A673 (cell line): Measurements from ENCODE around the gene ABCA13.

Source experiments
- EZH2 ChIP-seq: fragments of 200-600 bp; sonication (generic); IDR thresholded peaks from 2 replicates; pipeline ENCODE4 v1.6.1; 2017; ENCODE audit warnings: borderline replicate concordance, low read depth, mild to moderate bottlenecking, mixed read lengths, antibody characterized with exemption, low read length; ENCODE audit not compliant: poor library complexity, severe bottlenecking
- TF ChIP-seq, protein P1 (sequence below): fragments of 300-800, 200-600 bp; sonication (generic); conservative IDR thresholded peaks from 2 replicates; pipeline ENCODE4 v1.5.1; 2017; ENCODE audit warnings: low read depth, mild to moderate bottlenecking, antibody characterized with exemption, low read length, moderate library complexity, mixed read lengths

GRCh38 chr7:48506569-48506968, 335.3 kb downstream of the ABCA13 start:
- TF ChIP-seq, protein P1, sequence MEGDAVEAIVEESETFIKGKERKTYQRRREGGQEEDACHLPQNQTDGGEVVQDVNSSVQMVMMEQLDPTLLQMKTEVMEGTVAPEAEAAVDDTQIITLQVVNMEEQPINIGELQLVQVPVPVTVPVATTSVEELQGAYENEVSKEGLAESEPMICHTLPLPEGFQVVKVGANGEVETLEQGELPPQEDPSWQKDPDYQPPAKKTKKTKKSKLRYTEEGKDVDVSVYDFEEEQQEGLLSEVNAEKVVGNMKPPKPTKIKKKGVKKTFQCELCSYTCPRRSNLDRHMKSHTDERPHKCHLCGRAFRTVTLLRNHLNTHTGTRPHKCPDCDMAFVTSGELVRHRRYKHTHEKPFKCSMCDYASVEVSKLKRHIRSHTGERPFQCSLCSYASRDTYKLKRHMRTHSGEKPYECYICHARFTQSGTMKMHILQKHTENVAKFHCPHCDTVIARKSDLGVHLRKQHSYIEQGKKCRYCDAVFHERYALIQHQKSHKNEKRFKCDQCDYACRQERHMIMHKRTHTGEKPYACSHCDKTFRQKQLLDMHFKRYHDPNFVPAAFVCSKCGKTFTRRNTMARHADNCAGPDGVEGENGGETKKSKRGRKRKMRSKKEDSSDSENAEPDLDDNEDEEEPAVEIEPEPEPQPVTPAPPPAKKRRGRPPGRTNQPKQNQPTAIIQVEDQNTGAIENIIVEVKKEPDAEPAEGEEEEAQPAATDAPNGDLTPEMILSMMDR: no peak
- no peak for TF ChIP-seq EZH2
